WTC11 (cell line): ENCODE results near the gene SFRP2. TPM values are rescaled to one million over a fixed set of nuclear protein-coding genes. Genes with fewer than 3 reads are reported as not detected.

Source experiments
- ATAC-seq: fragments of 200-7000 bp; cut with Tn5 transposase; 2 replicates; pipeline ENCODE4 v1.10.0; 2021; ENCODE audit warnings: mild to moderate bottlenecking, moderate library complexity
- CTCF ChIA-PET: fragments of 300-600 bp; sonication (Branson Sonifier 250); formaldehyde crosslinking; loops from one replicate; lab custom pipeline; 2021; ENCODE audit warnings: antibody characterized with exemption; lab: Charles Lee
- POLR2A ChIA-PET: fragments of 350-600 bp; sonication (Branson Sonifier 250); formaldehyde crosslinking; loops from one replicate; lab custom pipeline; 2021; ENCODE audit warnings: antibody characterized with exemption; lab: Charles Lee
- DNase-seq: peaks from one replicate; pipeline ENCODE4 v3.0.0; 2021; ENCODE audit warnings: low spot score
- H3K27ac Mint-ChIP-seq: 2 replicates; pipeline ENCODE4 v1.8.0; 2021; ENCODE audit warnings: mixed read lengths
- H3K27me3 Mint-ChIP-seq: 2 replicates; pipeline ENCODE4 v1.8.0; 2021; ENCODE audit warnings: low read depth, mild to moderate bottlenecking, moderate library complexity, mixed read lengths
- H3K36me3 Mint-ChIP-seq: 2 replicates; pipeline ENCODE4 v1.8.0; 2021; ENCODE audit warnings: mixed read lengths
- H3K4me1 Mint-ChIP-seq: 2 replicates; pipeline ENCODE4 v1.8.0; 2022; ENCODE audit warnings: mixed read lengths
- H3K4me3 Mint-ChIP-seq: 2 replicates; pipeline ENCODE4 v1.8.0; 2021; ENCODE audit warnings: mild to moderate bottlenecking, moderate library complexity, mixed read lengths
- H3K9me3 Mint-ChIP-seq: 2 replicates; pipeline ENCODE4 v1.8.0; 2021; ENCODE audit warnings: mixed read lengths
- ELF4 ChIP-seq: sonication (generic); formaldehyde crosslinking; IDR thresholded peaks from 2 replicates; pipeline ENCODE4 v1.8.1; 2022; ENCODE audit warnings: low read depth, mild to moderate bottlenecking, moderate library complexity, missing genetic modification reagents
- EMX1 ChIP-seq: fragments of 250-450 bp; sonication (Bioruptor Pico); IDR thresholded peaks from 2 replicates; pipeline ENCODE4 v1.8.0; 2021; ENCODE audit warnings: mild to moderate bottlenecking
- FOXJ3 ChIP-seq: sonication (generic); formaldehyde crosslinking; IDR thresholded peaks from 2 replicates; pipeline ENCODE4 v1.9.0; 2021; ENCODE audit warnings: missing genetic modification reagents, mild to moderate bottlenecking, borderline replicate concordance
- FOXP1 ChIP-seq: sonication (generic); formaldehyde crosslinking; IDR thresholded peaks from 2 replicates; pipeline ENCODE4 v1.8.0; 2022; ENCODE audit warnings: missing genetic modification reagents, mild to moderate bottlenecking, moderate library complexity, borderline replicate concordance
- GABPB1 ChIP-seq: sonication (generic); formaldehyde crosslinking; IDR thresholded peaks from 2 replicates; pipeline ENCODE4 v1.8.1; 2023; ENCODE audit warnings: mild to moderate bottlenecking, missing genetic modification reagents
- GRHL2 ChIP-seq: fragments of 250-450 bp; sonication (Bioruptor Pico); IDR thresholded peaks from 2 replicates; pipeline ENCODE4 v1.8.0; 2022; ENCODE audit warnings: mild to moderate bottlenecking, moderate library complexity; ENCODE audit not compliant: insufficient replicate concordance, severe bottlenecking
- GTF2I ChIP-seq: fragments of 250-450 bp; sonication (Bioruptor Pico); conservative IDR thresholded peaks from 2 replicates; pipeline ENCODE4 v1.4.0; 2021; ENCODE audit warnings: mild to moderate bottlenecking
- KAT7 ChIP-seq: sonication (generic); formaldehyde crosslinking; IDR thresholded peaks from 2 replicates; pipeline ENCODE4 v1.8.1; 2023; ENCODE audit warnings: missing genetic modification reagents, mild to moderate bottlenecking, borderline replicate concordance
- MYBL2 ChIP-seq: sonication (generic); formaldehyde crosslinking; IDR thresholded peaks from 2 replicates; pipeline ENCODE4 v1.8.1; 2023; ENCODE audit warnings: mild to moderate bottlenecking, moderate library complexity, missing genetic modification reagents
- ZNF121 ChIP-seq: sonication (generic); formaldehyde crosslinking; IDR thresholded peaks from 2 replicates; pipeline ENCODE4 v1.8.0; 2023; ENCODE audit warnings: missing genetic modification reagents
- ZNF138 ChIP-seq: sonication (generic); formaldehyde crosslinking; conservative IDR thresholded peaks from 2 replicates; pipeline ENCODE4 v1.8.1; 2022; ENCODE audit warnings: mild to moderate bottlenecking, moderate library complexity, missing genetic modification reagents
- ZNF263 ChIP-seq: sonication (generic); formaldehyde crosslinking; IDR thresholded peaks from 2 replicates; pipeline ENCODE4 v1.8.1; 2022; ENCODE audit warnings: low read depth, mild to moderate bottlenecking, moderate library complexity, missing genetic modification reagents
- total RNA-seq: library from RNA; stranded (reverse); gene quantifications from 3 replicates; pipeline ENCODE4 v1.2.3, GENCODE V29; 2021
- TF ChIP-seq, protein P1 (sequence below): sonication (generic); formaldehyde crosslinking; IDR thresholded peaks from 2 replicates; pipeline ENCODE4 v1.8.0; 2023; ENCODE audit warnings: mild to moderate bottlenecking, missing genetic modification reagents
- TF ChIP-seq, protein P2 (sequence below): fragments of 250-450 bp; sonication (Bioruptor Pico); IDR thresholded peaks from 2 replicates; pipeline ENCODE4 v1.8.0; 2021; ENCODE audit warnings: mild to moderate bottlenecking
- TF ChIP-seq, protein P3 (sequence below): sonication (generic); formaldehyde crosslinking; IDR thresholded peaks from 2 replicates; pipeline ENCODE4 v1.8.1; 2023; ENCODE audit warnings: mild to moderate bottlenecking, missing genetic modification reagents, moderate library complexity
- TF ChIP-seq, protein P4 (sequence below): sonication (generic); formaldehyde crosslinking; IDR thresholded peaks from 2 replicates; pipeline ENCODE4 v1.8.1; 2023; ENCODE audit warnings: mild to moderate bottlenecking, missing genetic modification reagents
- TF ChIP-seq, protein P5 (sequence below): sonication (generic); formaldehyde crosslinking; IDR thresholded peaks from 2 replicates; pipeline ENCODE4 v1.8.1; 2023; ENCODE audit warnings: mild to moderate bottlenecking, moderate library complexity, missing genetic modification reagents
- TF ChIP-seq, protein P6 (sequence below): sonication (generic); formaldehyde crosslinking; IDR thresholded peaks from 2 replicates; pipeline ENCODE4 v1.8.1; 2022; ENCODE audit warnings: low read depth, mild to moderate bottlenecking, moderate library complexity, missing genetic modification reagents, borderline replicate concordance
- TF ChIP-seq, protein P7 (sequence below): sonication (generic); formaldehyde crosslinking; IDR thresholded peaks from 2 replicates; pipeline ENCODE4 v1.8.0; 2022; ENCODE audit warnings: missing genetic modification reagents

Gene SFRP2
- total RNA-seq, 1 experiment from 2014 or later, result 417 TPM

DNA sequence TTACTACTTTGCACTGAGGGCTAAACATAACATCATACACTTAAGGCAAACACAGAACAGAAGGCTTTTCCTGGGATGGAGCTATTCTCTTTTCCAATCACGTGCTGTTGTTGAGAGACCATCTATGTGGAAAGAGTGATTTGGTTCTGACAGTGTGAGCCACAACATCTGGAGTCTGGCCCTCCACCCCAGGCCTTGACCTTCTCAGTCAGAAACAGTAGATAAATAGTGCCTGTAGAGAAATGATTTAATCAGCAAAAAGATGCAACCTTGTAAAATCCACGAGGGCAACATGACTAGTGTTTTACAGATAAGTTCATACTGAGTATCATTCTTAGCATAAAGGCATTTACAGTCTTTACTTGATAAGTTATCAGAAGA lies 10.8 kb upstream of the SFRP2 start:
- Mint-ChIP-seq H3K27ac (no peak overlapping the region), H3K4me3 (no peak overlapping the region), H3K4me1 (peaks cover 15% of the 10 kb centered on the region), H3K27me3 (no peaks in the 10 kb centered on the region), H3K36me3 (no peaks in the 10 kb centered on the region), H3K9me3 (no peaks in the 10 kb centered on the region)
- DNase-seq, result no peak
- ATAC-seq, result no peak
- TF ChIP-seq ZNF263 (no peak), GTF2I (CRISPR knock-in tag) (no peak), ELF4 (CRISPR knock-in tag) (no peak), KAT7 (CRISPR knock-in tag) (no peak), ZNF121 (CRISPR knock-in tag) (no peak), FOXP1 (CRISPR knock-in tag) (no peak), GABPB1 (CRISPR knock-in tag) (no peak), FOXJ3 (CRISPR knock-in tag) (no peak), GRHL2 (CRISPR knock-in tag) (no peak), MYBL2 (CRISPR knock-in tag) (no peak), EMX1 (CRISPR knock-in tag) (no peak), ZNF138 (CRISPR knock-in tag) (no peak)
- TF ChIP-seq, protein P1, sequence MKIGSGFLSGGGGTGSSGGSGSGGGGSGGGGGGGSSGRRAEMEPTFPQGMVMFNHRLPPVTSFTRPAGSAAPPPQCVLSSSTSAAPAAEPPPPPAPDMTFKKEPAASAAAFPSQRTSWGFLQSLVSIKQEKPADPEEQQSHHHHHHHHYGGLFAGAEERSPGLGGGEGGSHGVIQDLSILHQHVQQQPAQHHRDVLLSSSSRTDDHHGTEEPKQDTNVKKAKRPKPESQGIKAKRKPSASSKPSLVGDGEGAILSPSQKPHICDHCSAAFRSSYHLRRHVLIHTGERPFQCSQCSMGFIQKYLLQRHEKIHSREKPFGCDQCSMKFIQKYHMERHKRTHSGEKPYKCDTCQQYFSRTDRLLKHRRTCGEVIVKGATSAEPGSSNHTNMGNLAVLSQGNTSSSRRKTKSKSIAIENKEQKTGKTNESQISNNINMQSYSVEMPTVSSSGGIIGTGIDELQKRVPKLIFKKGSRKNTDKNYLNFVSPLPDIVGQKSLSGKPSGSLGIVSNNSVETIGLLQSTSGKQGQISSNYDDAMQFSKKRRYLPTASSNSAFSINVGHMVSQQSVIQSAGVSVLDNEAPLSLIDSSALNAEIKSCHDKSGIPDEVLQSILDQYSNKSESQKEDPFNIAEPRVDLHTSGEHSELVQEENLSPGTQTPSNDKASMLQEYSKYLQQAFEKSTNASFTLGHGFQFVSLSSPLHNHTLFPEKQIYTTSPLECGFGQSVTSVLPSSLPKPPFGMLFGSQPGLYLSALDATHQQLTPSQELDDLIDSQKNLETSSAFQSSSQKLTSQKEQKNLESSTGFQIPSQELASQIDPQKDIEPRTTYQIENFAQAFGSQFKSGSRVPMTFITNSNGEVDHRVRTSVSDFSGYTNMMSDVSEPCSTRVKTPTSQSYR (CRISPR knock-in tag), result no peak
- TF ChIP-seq, protein P2, sequence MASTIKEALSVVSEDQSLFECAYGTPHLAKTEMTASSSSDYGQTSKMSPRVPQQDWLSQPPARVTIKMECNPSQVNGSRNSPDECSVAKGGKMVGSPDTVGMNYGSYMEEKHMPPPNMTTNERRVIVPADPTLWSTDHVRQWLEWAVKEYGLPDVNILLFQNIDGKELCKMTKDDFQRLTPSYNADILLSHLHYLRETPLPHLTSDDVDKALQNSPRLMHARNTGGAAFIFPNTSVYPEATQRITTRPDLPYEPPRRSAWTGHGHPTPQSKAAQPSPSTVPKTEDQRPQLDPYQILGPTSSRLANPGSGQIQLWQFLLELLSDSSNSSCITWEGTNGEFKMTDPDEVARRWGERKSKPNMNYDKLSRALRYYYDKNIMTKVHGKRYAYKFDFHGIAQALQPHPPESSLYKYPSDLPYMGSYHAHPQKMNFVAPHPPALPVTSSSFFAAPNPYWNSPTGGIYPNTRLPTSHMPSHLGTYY (CRISPR knock-in tag), result no peak
- TF ChIP-seq, protein P3, sequence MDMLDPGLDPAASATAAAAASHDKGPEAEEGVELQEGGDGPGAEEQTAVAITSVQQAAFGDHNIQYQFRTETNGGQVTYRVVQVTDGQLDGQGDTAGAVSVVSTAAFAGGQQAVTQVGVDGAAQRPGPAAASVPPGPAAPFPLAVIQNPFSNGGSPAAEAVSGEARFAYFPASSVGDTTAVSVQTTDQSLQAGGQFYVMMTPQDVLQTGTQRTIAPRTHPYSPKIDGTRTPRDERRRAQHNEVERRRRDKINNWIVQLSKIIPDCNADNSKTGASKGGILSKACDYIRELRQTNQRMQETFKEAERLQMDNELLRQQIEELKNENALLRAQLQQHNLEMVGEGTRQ (CRISPR knock-in tag), result no peak
- TF ChIP-seq, protein P4, sequence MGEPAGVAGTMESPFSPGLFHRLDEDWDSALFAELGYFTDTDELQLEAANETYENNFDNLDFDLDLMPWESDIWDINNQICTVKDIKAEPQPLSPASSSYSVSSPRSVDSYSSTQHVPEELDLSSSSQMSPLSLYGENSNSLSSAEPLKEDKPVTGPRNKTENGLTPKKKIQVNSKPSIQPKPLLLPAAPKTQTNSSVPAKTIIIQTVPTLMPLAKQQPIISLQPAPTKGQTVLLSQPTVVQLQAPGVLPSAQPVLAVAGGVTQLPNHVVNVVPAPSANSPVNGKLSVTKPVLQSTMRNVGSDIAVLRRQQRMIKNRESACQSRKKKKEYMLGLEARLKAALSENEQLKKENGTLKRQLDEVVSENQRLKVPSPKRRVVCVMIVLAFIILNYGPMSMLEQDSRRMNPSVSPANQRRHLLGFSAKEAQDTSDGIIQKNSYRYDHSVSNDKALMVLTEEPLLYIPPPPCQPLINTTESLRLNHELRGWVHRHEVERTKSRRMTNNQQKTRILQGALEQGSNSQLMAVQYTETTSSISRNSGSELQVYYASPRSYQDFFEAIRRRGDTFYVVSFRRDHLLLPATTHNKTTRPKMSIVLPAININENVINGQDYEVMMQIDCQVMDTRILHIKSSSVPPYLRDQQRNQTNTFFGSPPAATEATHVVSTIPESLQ (CRISPR knock-in tag), result no peak
- TF ChIP-seq, protein P5, sequence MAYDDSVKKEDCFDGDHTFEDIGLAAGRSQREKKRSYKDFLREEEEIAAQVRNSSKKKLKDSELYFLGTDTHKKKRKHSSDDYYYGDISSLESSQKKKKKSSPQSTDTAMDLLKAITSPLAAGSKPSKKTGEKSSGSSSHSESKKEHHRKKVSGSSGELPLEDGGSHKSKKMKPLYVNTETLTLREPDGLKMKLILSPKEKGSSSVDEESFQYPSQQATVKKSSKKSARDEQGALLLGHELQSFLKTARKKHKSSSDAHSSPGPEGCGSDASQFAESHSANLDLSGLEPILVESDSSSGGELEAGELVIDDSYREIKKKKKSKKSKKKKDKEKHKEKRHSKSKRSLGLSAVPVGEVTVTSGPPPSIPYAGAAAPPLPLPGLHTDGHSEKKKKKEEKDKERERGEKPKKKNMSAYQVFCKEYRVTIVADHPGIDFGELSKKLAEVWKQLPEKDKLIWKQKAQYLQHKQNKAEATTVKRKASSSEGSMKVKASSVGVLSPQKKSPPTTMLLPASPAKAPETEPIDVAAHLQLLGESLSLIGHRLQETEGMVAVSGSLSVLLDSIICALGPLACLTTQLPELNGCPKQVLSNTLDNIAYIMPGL (CRISPR knock-in tag), result no peak
- TF ChIP-seq, protein P6, sequence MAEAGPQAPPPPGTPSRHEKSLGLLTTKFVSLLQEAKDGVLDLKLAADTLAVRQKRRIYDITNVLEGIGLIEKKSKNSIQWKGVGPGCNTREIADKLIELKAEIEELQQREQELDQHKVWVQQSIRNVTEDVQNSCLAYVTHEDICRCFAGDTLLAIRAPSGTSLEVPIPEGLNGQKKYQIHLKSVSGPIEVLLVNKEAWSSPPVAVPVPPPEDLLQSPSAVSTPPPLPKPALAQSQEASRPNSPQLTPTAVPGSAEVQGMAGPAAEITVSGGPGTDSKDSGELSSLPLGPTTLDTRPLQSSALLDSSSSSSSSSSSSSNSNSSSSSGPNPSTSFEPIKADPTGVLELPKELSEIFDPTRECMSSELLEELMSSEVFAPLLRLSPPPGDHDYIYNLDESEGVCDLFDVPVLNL (CRISPR knock-in tag), result no peak
- TF ChIP-seq, protein P7, sequence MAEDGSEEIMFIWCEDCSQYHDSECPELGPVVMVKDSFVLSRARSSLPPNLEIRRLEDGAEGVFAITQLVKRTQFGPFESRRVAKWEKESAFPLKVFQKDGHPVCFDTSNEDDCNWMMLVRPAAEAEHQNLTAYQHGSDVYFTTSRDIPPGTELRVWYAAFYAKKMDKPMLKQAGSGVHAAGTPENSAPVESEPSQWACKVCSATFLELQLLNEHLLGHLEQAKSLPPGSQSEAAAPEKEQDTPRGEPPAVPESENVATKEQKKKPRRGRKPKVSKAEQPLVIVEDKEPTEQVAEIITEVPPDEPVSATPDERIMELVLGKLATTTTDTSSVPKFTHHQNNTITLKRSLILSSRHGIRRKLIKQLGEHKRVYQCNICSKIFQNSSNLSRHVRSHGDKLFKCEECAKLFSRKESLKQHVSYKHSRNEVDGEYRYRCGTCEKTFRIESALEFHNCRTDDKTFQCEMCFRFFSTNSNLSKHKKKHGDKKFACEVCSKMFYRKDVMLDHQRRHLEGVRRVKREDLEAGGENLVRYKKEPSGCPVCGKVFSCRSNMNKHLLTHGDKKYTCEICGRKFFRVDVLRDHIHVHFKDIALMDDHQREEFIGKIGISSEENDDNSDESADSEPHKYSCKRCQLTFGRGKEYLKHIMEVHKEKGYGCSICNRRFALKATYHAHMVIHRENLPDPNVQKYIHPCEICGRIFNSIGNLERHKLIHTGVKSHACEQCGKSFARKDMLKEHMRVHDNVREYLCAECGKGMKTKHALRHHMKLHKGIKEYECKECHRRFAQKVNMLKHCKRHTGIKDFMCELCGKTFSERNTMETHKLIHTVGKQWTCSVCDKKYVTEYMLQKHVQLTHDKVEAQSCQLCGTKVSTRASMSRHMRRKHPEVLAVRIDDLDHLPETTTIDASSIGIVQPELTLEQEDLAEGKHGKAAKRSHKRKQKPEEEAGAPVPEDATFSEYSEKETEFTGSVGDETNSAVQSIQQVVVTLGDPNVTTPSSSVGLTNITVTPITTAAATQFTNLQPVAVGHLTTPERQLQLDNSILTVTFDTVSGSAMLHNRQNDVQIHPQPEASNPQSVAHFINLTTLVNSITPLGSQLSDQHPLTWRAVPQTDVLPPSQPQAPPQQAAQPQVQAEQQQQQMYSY (CRISPR knock-in tag), result no peak
- CTCF ChIA-PET, result interaction anchor here (1.2 kb wide), 1 partner anchor 13 kb away, joined by 3 read pairs; no protein-coding TSS in a partner anchor
- POLR2A ChIA-PET, result interaction anchor here (1.4 kb wide), 1 partner anchor 9 kb away, joined by 3 read pairs; no protein-coding TSS in a partner anchor
